Activated naive CD8-positive, alpha-beta T cell (primary cell): ENCODE measurements around the gene SASH1.
"Not testable (repeated sequence)": the region's sequence is repeated elsewhere in the genome, so short reads cannot be mapped to it uniquely, and the experiment has no call there.

Experiments used
- H3K27ac Mint-ChIP-seq: one replicate; pipeline ENCODE4 v1.8.0; 2021; ENCODE audit warnings: mixed read lengths
- H3K27me3 Mint-ChIP-seq: one replicate; pipeline ENCODE4 v1.8.0; 2021; ENCODE audit warnings: mixed read lengths
- H3K36me3 Mint-ChIP-seq: one replicate; pipeline ENCODE4 v1.8.0; 2021; ENCODE audit warnings: mixed read lengths
- H3K4me1 Mint-ChIP-seq: one replicate; pipeline ENCODE4 v1.8.0; 2021; ENCODE audit warnings: low read depth, mixed read lengths
- H3K4me3 Mint-ChIP-seq: one replicate; pipeline ENCODE4 v1.8.0; 2021; ENCODE audit warnings: mild to moderate bottlenecking, mixed read lengths
- H3K9me3 Mint-ChIP-seq: one replicate; pipeline ENCODE4 v1.8.0; 2021; ENCODE audit warnings: low read depth, mixed read lengths

The SASH1 gene

GRCh38 chr6:148565321-148565926 is 222.8 kb downstream of the SASH1 start:
- no peak overlapping the region for H3K4me3 Mint-ChIP-seq
- H3K27me3 Mint-ChIP-seq, result peaks cover 2% of the 10 kb centered on the region
- no peaks in the 10 kb centered on the region for H3K36me3 Mint-ChIP-seq
- peaks cover 4% of the 10 kb centered on the region for H3K4me1 Mint-ChIP-seq
- H3K9me3 Mint-ChIP-seq, result no peaks in the 10 kb centered on the region
- H3K27ac Mint-ChIP-seq, result no peak overlapping the region

- Mint-ChIP-seq H3K4me3 (no peak overlapping the region), H3K9me3 (no peaks in the 10 kb centered on the region), H3K27ac (no peak overlapping the region), H3K4me1 (peaks cover 4% of the 10 kb centered on the region), H3K36me3 (no peaks in the 10 kb centered on the region), H3K27me3 (peaks cover 2% of the 10 kb centered on the region)
These were observed 223.5 kb downstream of the SASH1 start for GRCh38 chr6:148565930-148566663.

GRCh38 chr6:148566664-148567350 is 224.2 kb downstream of the SASH1 start:
- Mint-ChIP-seq H3K9me3 (no peaks in the 10 kb centered on the region), H3K27me3 (peaks cover 8% of the 10 kb centered on the region), H3K27ac (no peak overlapping the region), H3K4me3 (no peak overlapping the region), H3K4me1 (peaks cover 4% of the 10 kb centered on the region), H3K36me3 (no peaks in the 10 kb centered on the region)

- H3K4me3 Mint-ChIP-seq, result no peak overlapping the region
- H3K36me3 Mint-ChIP-seq, result no peaks in the 10 kb centered on the region
- H3K27me3 Mint-ChIP-seq, result peaks cover 15% of the 10 kb centered on the region
- H3K27ac Mint-ChIP-seq, result no peak overlapping the region
- peaks cover 4% of the 10 kb centered on the region for H3K4me1 Mint-ChIP-seq
- no peaks in the 10 kb centered on the region for H3K9me3 Mint-ChIP-seq
These were observed 227.8 kb downstream of the SASH1 start for GRCh38 chr6:148570456-148570855.

GRCh38 chr6:148572676-148573335 is 230.2 kb downstream of the SASH1 start:
- Mint-ChIP-seq H3K9me3 (no peaks in the 10 kb centered on the region), H3K27me3 (peaks cover 17% of the 10 kb centered on the region), H3K4me3 (no peak overlapping the region), H3K4me1 (no peaks in the 10 kb centered on the region), H3K27ac (no peak overlapping the region), H3K36me3 (no peaks in the 10 kb centered on the region)

GRCh38 chr6:148573922-148574321 is 231.3 kb downstream of the SASH1 start:
- no peak overlapping the region for H3K4me3 Mint-ChIP-seq
- no peak overlapping the region for H3K27ac Mint-ChIP-seq
- no peaks in the 10 kb centered on the region for H3K36me3 Mint-ChIP-seq
- no peaks in the 10 kb centered on the region for H3K4me1 Mint-ChIP-seq
- no peaks in the 10 kb centered on the region for H3K9me3 Mint-ChIP-seq
- peaks cover 20% of the 10 kb centered on the region for H3K27me3 Mint-ChIP-seq

GRCh38 chr6:148577687-148578488 is 235.2 kb downstream of the SASH1 start:
- H3K27me3 Mint-ChIP-seq, result peaks cover 18% of the 10 kb centered on the region
- no peaks in the 10 kb centered on the region for H3K36me3 Mint-ChIP-seq
- H3K27ac Mint-ChIP-seq, result no peak overlapping the region
- H3K4me1 Mint-ChIP-seq, result no peaks in the 10 kb centered on the region
- no peak overlapping the region for H3K4me3 Mint-ChIP-seq
- H3K9me3 Mint-ChIP-seq, result no peaks in the 10 kb centered on the region

- Mint-ChIP-seq H3K4me3 (no peak overlapping the region), H3K27ac (no peak overlapping the region), H3K4me1 (no peaks in the 10 kb centered on the region), H3K27me3 (peaks cover 18% of the 10 kb centered on the region), H3K36me3 (no peaks in the 10 kb centered on the region), H3K9me3 (peaks cover under 1% of the 10 kb centered on the region)
These were observed 235.8 kb downstream of the SASH1 start for GRCh38 chr6:148578489-148578814.

- H3K36me3 Mint-ChIP-seq, result no peaks in the 10 kb centered on the region
- H3K4me1 Mint-ChIP-seq, result no peaks in the 10 kb centered on the region
- peaks cover 20% of the 10 kb centered on the region for H3K27me3 Mint-ChIP-seq
- no peak overlapping the region for H3K27ac Mint-ChIP-seq
- no peak overlapping the region for H3K4me3 Mint-ChIP-seq
- peaks cover 5% of the 10 kb centered on the region for H3K9me3 Mint-ChIP-seq
These were observed 236.4 kb downstream of the SASH1 start for GRCh38 chr6:148578837-148579565.

- peaks cover 27% of the 10 kb centered on the region for H3K27me3 Mint-ChIP-seq
- H3K27ac Mint-ChIP-seq, result no peak overlapping the region
- H3K4me3 Mint-ChIP-seq, result no peak overlapping the region
- H3K4me1 Mint-ChIP-seq, result no peaks in the 10 kb centered on the region
- H3K9me3 Mint-ChIP-seq, result peaks cover 13% of the 10 kb centered on the region
- H3K36me3 Mint-ChIP-seq, result no peaks in the 10 kb centered on the region
These were observed 237.8 kb downstream of the SASH1 start for GRCh38 chr6:148580442-148580841.

- Mint-ChIP-seq H3K27ac (no peak overlapping the region), H3K4me3 (no peak overlapping the region), H3K4me1 (no peaks in the 10 kb centered on the region), H3K27me3 (peaks cover 36% of the 10 kb centered on the region), H3K36me3 (no peaks in the 10 kb centered on the region), H3K9me3 (peaks cover 17% of the 10 kb centered on the region)
These were observed 241.0 kb downstream of the SASH1 start for GRCh38 chr6:148583631-148584030.

- H3K9me3 Mint-ChIP-seq, result peaks cover 17% of the 10 kb centered on the region
- H3K27ac Mint-ChIP-seq, H3K4me3 Mint-ChIP-seq, H3K36me3 Mint-ChIP-seq, H3K4me1 Mint-ChIP-seq: not testable (repeated sequence)
- peaks cover 29% of the 10 kb centered on the region for H3K27me3 Mint-ChIP-seq
These were observed 243.0 kb downstream of the SASH1 start for GRCh38 chr6:148585641-148586040.

- Mint-ChIP-seq H3K4me1 (no peaks in the 10 kb centered on the region), H3K36me3 (no peaks in the 10 kb centered on the region), H3K27me3 (peaks cover 17% of the 10 kb centered on the region), H3K9me3 (no peaks in the 10 kb centered on the region), H3K27ac (no peak overlapping the region), H3K4me3 (no peak overlapping the region)
These were observed 248.2 kb downstream of the SASH1 start for GRCh38 chr6:148590883-148591282.

GRCh38 chr6:148591656-148592055 is 249.0 kb downstream of the SASH1 start:
- no peaks in the 10 kb centered on the region for H3K36me3 Mint-ChIP-seq
- no peak overlapping the region for H3K27ac Mint-ChIP-seq
- H3K4me1 Mint-ChIP-seq, result no peaks in the 10 kb centered on the region
- H3K4me3 Mint-ChIP-seq, result no peak overlapping the region
- no peaks in the 10 kb centered on the region for H3K9me3 Mint-ChIP-seq
- peaks cover 15% of the 10 kb centered on the region for H3K27me3 Mint-ChIP-seq
